IMR-90 (cell line): Measurements from ENCODE around the gene PARVB.

ENCODE experiments used
- CEBPB ChIP-seq: IDR thresholded peaks from 2 replicates; pipeline ENCODE4 v1.6.1; 2012; ENCODE audit warnings: low read depth, low read length, improper control_type of control experiment
- CTCF ChIP-seq: conservative IDR thresholded peaks from 2 replicates; pipeline ENCODE4 v1.5.1; 2012; ENCODE audit warnings: mild to moderate bottlenecking, low read depth, low read length, improper control_type of control experiment
- POLR2A ChIP-seq: IDR thresholded peaks from 2 replicates; pipeline ENCODE4 v1.6.1; 2012; ENCODE audit warnings: mild to moderate bottlenecking, low read depth, low read length
- RAD21 ChIP-seq: IDR thresholded peaks from 2 replicates; pipeline ENCODE4 v1.6.1; 2012; ENCODE audit warnings: low read length, improper control_type of control experiment
- TF ChIP-seq, protein P1 (sequence below): fragments of 150-350 bp; IDR thresholded peaks from 2 replicates; pipeline ENCODE4 v1.6.1; 2016; ENCODE audit warnings: low read depth, mild to moderate bottlenecking, low read length, moderate library complexity, borderline replicate concordance

- TF ChIP-seq CTCF (no peak), CEBPB (no peak), POLR2A (no peak), RAD21 (no peak)
- TF ChIP-seq, protein P1, sequence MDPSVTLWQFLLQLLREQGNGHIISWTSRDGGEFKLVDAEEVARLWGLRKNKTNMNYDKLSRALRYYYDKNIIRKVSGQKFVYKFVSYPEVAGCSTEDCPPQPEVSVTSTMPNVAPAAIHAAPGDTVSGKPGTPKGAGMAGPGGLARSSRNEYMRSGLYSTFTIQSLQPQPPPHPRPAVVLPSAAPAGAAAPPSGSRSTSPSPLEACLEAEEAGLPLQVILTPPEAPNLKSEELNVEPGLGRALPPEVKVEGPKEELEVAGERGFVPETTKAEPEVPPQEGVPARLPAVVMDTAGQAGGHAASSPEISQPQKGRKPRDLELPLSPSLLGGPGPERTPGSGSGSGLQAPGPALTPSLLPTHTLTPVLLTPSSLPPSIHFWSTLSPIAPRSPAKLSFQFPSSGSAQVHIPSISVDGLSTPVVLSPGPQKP: no peak
Observed at GRCh38 chr22:44207981-44208317, 183.8 kb downstream of the PARVB start.
